SH-SY5Y (cell line): Measurements from ENCODE around the gene PDZRN4.

Source experiments
- GATA2 ChIP-seq: IDR thresholded peaks from 2 replicates; pipeline ENCODE4 v1.6.1; 2011; ENCODE audit warnings: mild to moderate bottlenecking, low read depth, low read length
- GATA3 ChIP-seq: IDR thresholded peaks from 2 replicates; pipeline ENCODE4 v1.6.1; 2011; ENCODE audit warnings: low read depth, mild to moderate bottlenecking, low read length, moderate library complexity

- TF ChIP-seq GATA2 = no peak
- no peak for TF ChIP-seq GATA3
Measured at GRCh38 chr12:41289501-41289900, 101.4 kb downstream of the PDZRN4 start.
